ENCODE measurements around the gene CLDN6. TPM values are rescaled to one million over a fixed set of nuclear protein-coding genes. Genes with fewer than 3 reads are reported as not detected.

CLDN6 gene
- total and polyA plus RNA-seq, 9 of the 15 experiments (the other 6 are each of a cell fraction or from before 2014, with no cell fraction given): 0.22 to 0.75 (median 0.38) TPM; not detected in 3

DNA sequence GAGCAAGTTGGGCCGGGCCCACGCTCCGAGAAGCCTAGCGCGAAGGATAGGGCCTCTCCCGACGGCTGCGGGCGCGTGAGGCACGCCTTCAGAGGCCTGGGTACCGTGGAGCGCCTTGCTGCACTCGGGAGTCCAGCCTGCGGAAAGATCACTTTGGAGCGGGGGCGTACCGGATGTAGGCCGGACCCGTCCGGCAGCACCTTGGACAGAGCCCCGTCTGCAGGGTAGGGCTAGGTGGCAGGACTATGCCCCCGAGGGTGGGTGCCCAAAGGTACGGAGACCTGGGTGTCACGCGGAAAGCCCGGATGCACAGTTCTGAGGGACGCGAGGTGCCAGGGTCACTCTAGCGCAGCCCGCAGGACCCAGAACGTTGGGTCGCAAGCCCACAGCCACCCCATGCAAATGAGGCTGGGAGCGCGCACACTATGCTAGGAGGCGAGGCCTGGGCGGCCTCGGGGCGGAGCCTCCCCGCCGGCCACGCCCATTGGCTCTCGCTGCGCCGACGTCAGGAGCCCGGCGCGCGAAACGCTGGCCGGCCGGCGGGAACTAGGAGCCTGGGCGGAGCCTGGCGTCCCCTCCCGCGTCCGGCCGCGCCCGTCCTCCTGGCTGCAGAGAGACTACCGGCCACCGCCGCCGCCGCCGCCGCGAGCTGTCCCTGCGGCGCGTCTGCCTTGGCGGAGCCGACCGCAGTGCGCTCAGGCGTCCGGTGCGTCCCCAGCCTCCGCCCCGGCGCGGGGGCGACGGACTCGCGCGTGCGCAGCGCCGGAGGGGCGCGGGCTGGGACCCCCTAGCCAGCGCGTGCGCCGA lies 49.0 kb downstream of the CLDN6 start, which contains the start of gene PAQR4 (continued):
- TF ChIP-seq, protein P1, sequence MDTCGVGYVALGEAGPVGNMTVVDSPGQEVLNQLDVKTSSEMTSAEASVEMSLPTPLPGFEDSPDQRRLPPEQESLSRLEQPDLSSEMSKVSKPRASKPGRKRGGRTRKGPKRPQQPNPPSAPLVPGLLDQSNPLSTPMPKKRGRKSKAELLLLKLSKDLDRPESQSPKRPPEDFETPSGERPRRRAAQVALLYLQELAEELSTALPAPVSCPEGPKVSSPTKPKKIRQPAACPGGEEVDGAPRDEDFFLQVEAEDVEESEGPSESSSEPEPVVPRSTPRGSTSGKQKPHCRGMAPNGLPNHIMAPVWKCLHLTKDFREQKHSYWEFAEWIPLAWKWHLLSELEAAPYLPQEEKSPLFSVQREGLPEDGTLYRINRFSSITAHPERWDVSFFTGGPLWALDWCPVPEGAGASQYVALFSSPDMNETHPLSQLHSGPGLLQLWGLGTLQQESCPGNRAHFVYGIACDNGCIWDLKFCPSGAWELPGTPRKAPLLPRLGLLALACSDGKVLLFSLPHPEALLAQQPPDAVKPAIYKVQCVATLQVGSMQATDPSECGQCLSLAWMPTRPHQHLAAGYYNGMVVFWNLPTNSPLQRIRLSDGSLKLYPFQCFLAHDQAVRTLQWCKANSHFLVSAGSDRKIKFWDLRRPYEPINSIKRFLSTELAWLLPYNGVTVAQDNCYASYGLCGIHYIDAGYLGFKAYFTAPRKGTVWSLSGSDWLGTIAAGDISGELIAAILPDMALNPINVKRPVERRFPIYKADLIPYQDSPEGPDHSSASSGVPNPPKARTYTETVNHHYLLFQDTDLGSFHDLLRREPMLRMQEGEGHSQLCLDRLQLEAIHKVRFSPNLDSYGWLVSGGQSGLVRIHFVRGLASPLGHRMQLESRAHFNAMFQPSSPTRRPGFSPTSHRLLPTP (IDR thresholded peaks at IDR 0.05; ENCODE audit: borderline replicate concordance, extremely low read depth, insufficient read length): no peak
- TF ChIP-seq, protein P2, sequence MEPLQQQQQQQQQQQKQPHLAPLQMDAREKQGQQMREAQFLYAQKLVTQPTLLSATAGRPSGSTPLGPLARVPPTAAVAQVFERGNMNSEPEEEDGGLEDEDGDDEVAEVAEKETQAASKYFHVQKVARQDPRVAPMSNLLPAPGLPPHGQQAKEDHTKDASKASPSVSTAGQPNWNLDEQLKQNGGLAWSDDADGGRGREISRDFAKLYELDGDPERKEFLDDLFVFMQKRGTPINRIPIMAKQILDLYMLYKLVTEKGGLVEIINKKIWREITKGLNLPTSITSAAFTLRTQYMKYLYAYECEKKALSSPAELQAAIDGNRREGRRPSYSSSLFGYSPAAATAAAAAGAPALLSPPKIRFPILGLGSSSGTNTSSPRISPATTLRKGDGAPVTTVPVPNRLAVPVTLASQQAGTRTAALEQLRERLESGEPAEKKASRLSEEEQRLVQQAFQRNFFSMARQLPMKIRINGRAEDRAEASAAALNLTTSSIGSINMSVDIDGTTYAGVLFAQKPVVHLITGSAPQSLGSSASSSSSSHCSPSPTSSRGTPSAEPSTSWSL (CRISPR knock-in tag; IDR thresholded peaks at IDR 0.05; ENCODE audit: borderline replicate concordance): no peak
- TF ChIP-seq NR1H2 (CRISPR knock-in tag; IDR thresholded peaks at IDR 0.05) (peak; percentile 36; the same call in 1 of the 2 replicates), SMAD1 (IDR thresholded peaks at IDR 0.05; ENCODE audit: low read depth, low read length, partially characterized antibody) (no peak), KAT7 (CRISPR knock-in tag; IDR thresholded peaks at IDR 0.05; ENCODE audit: borderline replicate concordance) (peak; percentile 87; the same call in 1 of the 2 replicates), STAT5A (IDR thresholded peaks at IDR 0.05; ENCODE audit: borderline replicate concordance, low read length) (no peak), ZNF282 (CRISPR knock-in tag; IDR thresholded peaks at IDR 0.05) (0 out of 2 replicates have a peak, but pooled peaks have one; percentile 94), SNRNP70 (optimal IDR thresholded peaks at IDR 0.05; ENCODE audit: low read depth, low read length) (no peak), ZFX (CRISPR knock-in tag; IDR thresholded peaks at IDR 0.05) (peak; percentile 80), PURB (CRISPR knock-in tag; IDR thresholded peaks at IDR 0.05; ENCODE audit: low read depth) (no peak), SIX5 (IDR thresholded peaks at IDR 0.05; ENCODE audit: borderline replicate concordance in 1 of 2, insufficient read depth in 1 of 2, low read depth in 1 of 2, low read length in 2 of 2) (no peak), GATA2 (CRISPR knock-in tag; IDR thresholded peaks at IDR 0.05) (no peak), ZNF589 (CRISPR knock-in tag; IDR thresholded peaks at IDR 0.05; ENCODE audit: low read depth) (no peak)
- TF ChIP-seq, protein P3, sequence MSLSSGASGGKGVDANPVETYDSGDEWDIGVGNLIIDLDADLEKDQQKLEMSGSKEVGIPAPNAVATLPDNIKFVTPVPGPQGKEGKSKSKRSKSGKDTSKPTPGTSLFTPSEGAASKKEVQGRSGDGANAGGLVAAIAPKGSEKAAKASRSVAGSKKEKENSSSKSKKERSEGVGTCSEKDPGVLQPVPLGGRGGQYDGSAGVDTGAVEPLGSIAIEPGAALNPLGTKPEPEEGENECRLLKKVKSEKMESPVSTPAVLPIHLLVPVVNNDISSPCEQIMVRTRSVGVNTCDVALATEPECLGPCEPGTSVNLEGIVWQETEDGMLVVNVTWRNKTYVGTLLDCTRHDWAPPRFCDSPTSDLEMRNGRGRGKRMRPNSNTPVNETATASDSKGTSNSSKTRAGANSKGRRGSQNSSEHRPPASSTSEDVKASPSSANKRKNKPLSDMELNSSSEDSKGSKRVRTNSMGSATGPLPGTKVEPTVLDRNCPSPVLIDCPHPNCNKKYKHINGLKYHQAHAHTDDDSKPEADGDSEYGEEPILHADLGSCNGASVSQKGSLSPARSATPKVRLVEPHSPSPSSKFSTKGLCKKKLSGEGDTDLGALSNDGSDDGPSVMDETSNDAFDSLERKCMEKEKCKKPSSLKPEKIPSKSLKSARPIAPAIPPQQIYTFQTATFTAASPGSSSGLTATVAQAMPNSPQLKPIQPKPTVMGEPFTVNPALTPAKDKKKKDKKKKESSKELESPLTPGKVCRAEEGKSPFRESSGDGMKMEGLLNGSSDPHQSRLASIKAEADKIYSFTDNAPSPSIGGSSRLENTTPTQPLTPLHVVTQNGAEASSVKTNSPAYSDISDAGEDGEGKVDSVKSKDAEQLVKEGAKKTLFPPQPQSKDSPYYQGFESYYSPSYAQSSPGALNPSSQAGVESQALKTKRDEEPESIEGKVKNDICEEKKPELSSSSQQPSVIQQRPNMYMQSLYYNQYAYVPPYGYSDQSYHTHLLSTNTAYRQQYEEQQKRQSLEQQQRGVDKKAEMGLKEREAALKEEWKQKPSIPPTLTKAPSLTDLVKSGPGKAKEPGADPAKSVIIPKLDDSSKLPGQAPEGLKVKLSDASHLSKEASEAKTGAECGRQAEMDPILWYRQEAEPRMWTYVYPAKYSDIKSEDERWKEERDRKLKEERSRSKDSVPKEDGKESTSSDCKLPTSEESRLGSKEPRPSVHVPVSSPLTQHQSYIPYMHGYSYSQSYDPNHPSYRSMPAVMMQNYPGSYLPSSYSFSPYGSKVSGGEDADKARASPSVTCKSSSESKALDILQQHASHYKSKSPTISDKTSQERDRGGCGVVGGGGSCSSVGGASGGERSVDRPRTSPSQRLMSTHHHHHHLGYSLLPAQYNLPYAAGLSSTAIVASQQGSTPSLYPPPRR (CRISPR knock-in tag; IDR thresholded peaks at IDR 0.05; ENCODE audit: borderline replicate concordance): peak; percentile 86; the same call in 1 of the 2 replicates
- TF ChIP-seq, protein P4, sequence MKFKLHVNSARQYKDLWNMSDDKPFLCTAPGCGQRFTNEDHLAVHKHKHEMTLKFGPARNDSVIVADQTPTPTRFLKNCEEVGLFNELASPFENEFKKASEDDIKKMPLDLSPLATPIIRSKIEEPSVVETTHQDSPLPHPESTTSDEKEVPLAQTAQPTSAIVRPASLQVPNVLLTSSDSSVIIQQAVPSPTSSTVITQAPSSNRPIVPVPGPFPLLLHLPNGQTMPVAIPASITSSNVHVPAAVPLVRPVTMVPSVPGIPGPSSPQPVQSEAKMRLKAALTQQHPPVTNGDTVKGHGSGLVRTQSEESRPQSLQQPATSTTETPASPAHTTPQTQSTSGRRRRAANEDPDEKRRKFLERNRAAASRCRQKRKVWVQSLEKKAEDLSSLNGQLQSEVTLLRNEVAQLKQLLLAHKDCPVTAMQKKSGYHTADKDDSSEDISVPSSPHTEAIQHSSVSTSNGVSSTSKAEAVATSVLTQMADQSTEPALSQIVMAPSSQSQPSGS (CRISPR knock-in tag; IDR thresholded peaks at IDR 0.05): no peak

Measured in K562 (cell line).